GM13977 (cell line): ENCODE data around the gene TDRD1.

Source experiments
- DNase-seq: peaks from one replicate; pipeline ENCODE4 v3.0.0; 2012; ENCODE audit warnings: low spot score
- in situ Hi-C: fragments of 300-500 bp; cut with MboI; formaldehyde crosslinking; loops from one replicate; pipeline ENCODE4 v1.12.0; 2022; ENCODE audit warnings: low sequenced_read_pairs, low pct_unique_long_range_greater_than_20kb, mixed read lengths, inconsistent platforms; ENCODE audit not compliant: unreplicated experiment
- TF ChIP-seq, protein P1 (sequence below): IDR thresholded peaks from 2 replicates; pipeline ENCODE4 v1.5.1; 2012; ENCODE audit warnings: mild to moderate bottlenecking, control low read depth; ENCODE audit not compliant: insufficient read depth; ENCODE audit errors: extremely low read depth, missing control alignments

Gene TDRD1

DNA sequence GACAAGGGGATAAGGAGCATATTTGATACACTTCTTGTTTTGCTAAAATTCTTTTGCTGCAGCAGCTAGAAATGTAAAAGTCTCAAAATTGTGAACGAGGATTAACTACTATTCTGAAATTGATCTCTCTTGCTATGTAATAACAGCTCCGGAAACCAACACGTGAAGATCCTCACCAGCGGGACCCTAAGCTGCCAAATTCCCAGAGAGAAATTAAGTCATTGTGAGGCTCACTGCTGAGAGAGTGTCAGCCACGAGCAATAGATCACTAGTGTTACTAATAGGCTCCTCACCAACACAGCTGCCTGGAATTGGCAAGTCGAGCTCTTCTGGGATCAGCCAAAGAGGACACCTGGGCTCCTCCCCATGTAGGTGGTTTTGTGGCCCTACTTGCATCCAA is 54.3 kb downstream of the TDRD1 start:
- TF ChIP-seq, protein P1, sequence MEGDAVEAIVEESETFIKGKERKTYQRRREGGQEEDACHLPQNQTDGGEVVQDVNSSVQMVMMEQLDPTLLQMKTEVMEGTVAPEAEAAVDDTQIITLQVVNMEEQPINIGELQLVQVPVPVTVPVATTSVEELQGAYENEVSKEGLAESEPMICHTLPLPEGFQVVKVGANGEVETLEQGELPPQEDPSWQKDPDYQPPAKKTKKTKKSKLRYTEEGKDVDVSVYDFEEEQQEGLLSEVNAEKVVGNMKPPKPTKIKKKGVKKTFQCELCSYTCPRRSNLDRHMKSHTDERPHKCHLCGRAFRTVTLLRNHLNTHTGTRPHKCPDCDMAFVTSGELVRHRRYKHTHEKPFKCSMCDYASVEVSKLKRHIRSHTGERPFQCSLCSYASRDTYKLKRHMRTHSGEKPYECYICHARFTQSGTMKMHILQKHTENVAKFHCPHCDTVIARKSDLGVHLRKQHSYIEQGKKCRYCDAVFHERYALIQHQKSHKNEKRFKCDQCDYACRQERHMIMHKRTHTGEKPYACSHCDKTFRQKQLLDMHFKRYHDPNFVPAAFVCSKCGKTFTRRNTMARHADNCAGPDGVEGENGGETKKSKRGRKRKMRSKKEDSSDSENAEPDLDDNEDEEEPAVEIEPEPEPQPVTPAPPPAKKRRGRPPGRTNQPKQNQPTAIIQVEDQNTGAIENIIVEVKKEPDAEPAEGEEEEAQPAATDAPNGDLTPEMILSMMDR: no peak
- DNase-seq: no peak
- in situ Hi-C loops: no loop called here

DNA sequence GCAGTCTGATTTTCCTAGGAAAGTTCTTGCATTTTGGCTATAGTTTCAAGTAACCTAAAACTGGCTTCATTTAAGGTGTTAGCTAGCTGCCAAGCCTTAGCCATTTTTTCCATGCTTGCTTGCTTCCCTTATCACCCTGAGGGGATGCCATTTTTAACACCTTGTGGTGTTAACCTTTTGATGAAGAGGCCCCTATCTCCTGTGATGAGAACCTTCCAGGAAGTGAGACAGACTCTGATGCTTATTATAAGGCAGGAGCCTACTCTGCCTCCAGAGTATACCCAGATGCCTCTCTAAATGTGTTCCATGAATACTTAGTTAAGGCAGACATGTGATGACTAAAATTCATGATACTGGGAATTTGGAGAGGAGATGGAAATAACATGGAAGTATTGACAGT is 55.0 kb downstream of the TDRD1 start:
- TF ChIP-seq, protein P1: no peak
- in situ Hi-C loops: no loop called here
- DNase-seq: no peak

DNA sequence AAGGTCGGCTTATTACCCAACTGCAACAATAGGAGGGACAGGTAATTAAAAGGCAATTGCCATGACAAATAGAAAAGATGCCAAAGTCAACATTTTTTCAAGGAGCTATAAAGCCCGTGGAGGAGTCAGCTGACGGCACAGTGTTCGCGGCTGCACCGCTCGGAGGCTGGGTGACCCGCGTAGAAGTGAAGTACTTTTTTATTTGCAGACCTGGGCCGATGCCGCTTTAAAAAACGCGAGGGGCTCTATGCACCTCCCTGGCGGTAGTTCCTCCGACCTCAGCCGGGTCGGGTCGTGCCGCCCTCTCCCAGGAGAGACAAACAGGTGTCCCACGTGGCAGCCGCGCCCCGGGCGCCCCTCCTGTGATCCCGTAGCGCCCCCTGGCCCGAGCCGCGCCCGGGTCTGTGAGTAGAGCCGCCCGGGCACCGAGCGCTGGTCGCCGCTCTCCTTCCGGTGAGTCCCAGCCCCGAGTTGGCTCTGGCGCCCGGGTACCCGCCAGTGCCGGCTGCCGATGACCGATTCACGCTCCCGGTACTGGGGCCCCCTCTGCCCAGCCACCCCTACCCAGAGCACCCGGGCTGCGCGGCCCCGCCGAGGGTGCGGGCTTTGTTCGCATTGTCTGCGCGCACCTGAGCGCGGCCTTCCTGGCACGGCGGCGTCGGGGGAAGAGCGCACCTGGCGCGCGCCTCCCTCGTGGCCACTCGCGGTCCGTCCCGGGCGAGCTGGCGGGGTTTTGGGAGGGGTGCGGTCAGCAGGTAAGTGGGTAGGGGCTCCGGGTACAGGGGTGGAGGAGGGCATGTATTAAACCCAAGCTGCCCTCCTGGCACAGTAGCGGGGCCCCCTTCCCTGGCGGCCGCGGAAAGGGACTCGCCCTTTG is 60.2 kb downstream of the TDRD1 start, which contains the start of gene VWA2:
Gene VWA2 (plus strand): TSS at position 138 of the 877 bp plus-strand sequence. CDS start 9,460 bp downstream, outside the sequence.
- TF ChIP-seq, protein P1: peak; percentile 28
- peak; percentile 58 for DNase-seq
- in situ Hi-C loops: no loop called here

DNA sequence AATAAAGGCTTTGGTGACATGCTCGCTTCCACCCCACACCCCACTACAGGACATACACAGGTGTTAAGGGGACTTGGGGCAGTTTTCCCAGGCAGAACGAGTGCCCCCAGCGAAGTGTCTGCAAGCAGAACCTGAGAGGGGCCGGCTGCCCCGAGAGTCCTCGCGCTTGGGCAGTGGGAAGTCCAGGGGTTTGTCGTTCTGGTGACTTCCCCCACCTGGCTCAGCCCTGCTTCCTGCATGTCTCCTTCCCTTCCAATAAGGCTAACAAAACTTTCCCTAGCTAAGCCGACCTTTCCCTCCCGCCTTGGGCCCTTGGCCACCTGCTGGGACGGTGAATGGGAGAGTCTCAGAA is 60.8 kb downstream of the TDRD1 start:
- TF ChIP-seq, protein P1: no peak

DNA sequence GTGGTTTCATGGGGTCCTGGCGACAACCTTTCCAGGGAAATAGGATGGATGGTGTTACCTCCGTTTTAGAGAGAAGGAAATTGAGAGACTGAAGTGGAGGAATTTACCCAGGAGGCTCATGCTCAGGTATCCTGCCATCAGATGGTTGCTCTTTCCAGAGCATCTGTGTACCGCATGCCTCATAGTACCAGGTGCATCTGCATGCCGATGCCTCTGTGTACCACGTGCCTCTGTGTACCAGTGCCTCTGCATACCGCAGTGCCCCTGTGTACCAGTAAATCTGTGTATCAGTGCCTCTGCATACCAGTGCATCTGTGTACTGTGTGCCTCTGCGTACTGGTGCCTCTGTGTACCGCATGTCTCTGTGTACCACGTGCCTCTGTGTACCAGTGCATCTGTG is 63.1 kb downstream of the TDRD1 start:
- TF ChIP-seq, protein P1: no peak
- in situ Hi-C loops: no loop called here
- no peak for DNase-seq

More for the DNA sequence above, 60.8 kb downstream of the TDRD1 start:
- no peak for DNase-seq
- in situ Hi-C loops: no loop called here

DNA sequence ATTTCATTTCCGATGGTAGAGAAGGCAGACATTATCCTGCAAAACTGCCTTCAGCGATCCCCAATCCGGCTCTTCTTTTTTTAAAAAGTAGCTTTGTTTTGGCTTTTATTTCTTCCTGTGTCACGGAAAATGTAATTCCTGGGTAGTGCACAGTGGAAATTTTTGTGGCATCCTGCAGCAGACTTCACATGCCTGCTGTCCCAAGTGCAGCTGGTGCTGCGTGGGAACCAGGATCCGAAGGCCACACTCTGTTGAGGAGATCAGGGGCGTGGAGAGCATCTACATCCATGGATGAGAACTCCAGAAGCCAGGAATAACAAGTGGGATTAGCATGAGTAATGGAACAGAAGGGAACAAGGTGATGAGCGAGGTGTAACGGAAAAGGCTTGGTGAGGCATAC is 64.5 kb downstream of the TDRD1 start:
- no peak for DNase-seq
- in situ Hi-C loops: no loop called here
- TF ChIP-seq, protein P1: no peak
